ENCODE data around the gene KIF16B. TPM values are rescaled to one million over a fixed set of nuclear protein-coding genes. Genes with fewer than 3 reads are reported as not detected.

Gene KIF16B
- total and polyA plus RNA-seq, 2 of the 8 experiments (the other 6 are each of a cell fraction or from before 2014, with no cell fraction given) = 3.0 to 9.2 TPM

- CTCF ChIA-PET (ENCODE audit: partially characterized antibody) = interaction anchor here (1.3 to 1.6 kb wide), 2 partner anchors 10 to 18 kb away, joined by 4 to 6 read pairs; no protein-coding TSS in a partner anchor
- TF ChIP-seq FOSL1 (IDR thresholded peaks at IDR 0.05; ENCODE audit: insufficient read depth, low read depth, low read length) = no peak
- TF ChIP-seq POU5F1 (IDR thresholded peaks at IDR 0.05; ENCODE audit: low read depth, low read length) = no peak
- no peak for TF ChIP-seq RXRA (IDR thresholded peaks at IDR 0.05; ENCODE audit: insufficient read depth, low read depth, low read length)
- TF ChIP-seq MAX (IDR thresholded peaks at IDR 0.05) = no peak
- no peak for TF ChIP-seq E2F6 (IDR thresholded peaks at IDR 0.05)
- TF ChIP-seq NANOG (IDR thresholded peaks at IDR 0.05; ENCODE audit: insufficient read depth, low read depth, low read length, poor library complexity, severe bottlenecking) = no peak
- TF ChIP-seq SRF (IDR thresholded peaks at IDR 0.05; ENCODE audit: low read depth, low read length) = no peak
- TF ChIP-seq KDM1A (IDR thresholded peaks at IDR 0.05; ENCODE audit: borderline replicate concordance, low read length) = no peak
- no peak for TF ChIP-seq BCL11A (IDR thresholded peaks at IDR 0.05; ENCODE audit: low read depth in 2 of 2, low read length in 2 of 2)
- no peak for TF ChIP-seq RNF2 (IDR thresholded peaks at IDR 0.05; ENCODE audit: borderline replicate concordance, low read depth, low read length, missing control alignments, poor library complexity, severe bottlenecking)
- TF ChIP-seq TAF1 (IDR thresholded peaks at IDR 0.05; ENCODE audit: low read depth, low read length) = no peak
- no peak for TF ChIP-seq CHD1 (IDR thresholded peaks at IDR 0.05; ENCODE audit: low read depth, low read length)
- TF ChIP-seq KDM5A (IDR thresholded peaks at IDR 0.05; ENCODE audit: low read length) = no peak
These were observed 276.3 kb downstream of the KIF16B start for GRCh38 chr20:16296931-16297330.

More at GRCh38 chr20:16296931-16297330, 276.3 kb downstream of the KIF16B start:
- Histone ChIP-seq H3K4ac (replicated peaks; ENCODE audit: insufficient read length, low read depth, low read length) (no peak overlapping the region), H3K27ac (ENCODE audit: low read depth, low read length) (no peak overlapping the region), H3K23ac (ENCODE audit: insufficient read length) (no peak overlapping the region), H3K4me2 (ENCODE audit: insufficient read depth in 1 of 2, low read depth in 2 of 2, low read length in 2 of 2) (no peak overlapping the region), H3K4me3 (ENCODE audit: extremely low read depth in 1 of 4, insufficient read depth in 2 of 4, low read depth in 3 of 4, low read length in 4 of 4) (no peak overlapping the region), H3K79me2 (ENCODE audit: control insufficient read depth in 1 of 2, insufficient read depth in 2 of 2, low read length in 2 of 2) (no peaks in the 10 kb centered on the region), H3K9ac (replicated peaks in 1 of 4; ENCODE audit: extremely low read depth in 1 of 4, low read depth in 3 of 4, low read length in 3 of 4) (no peak overlapping the region), H3K14ac (ENCODE audit: insufficient read length) (no peak overlapping the region), H2BK120ac (replicated peaks; ENCODE audit: low read depth, low read length) (no peak overlapping the region), H4K5ac (ENCODE audit: insufficient read length, low read depth, low read length) (no peak overlapping the region), H3K56ac (replicated peaks; ENCODE audit: insufficient read length, low read depth, low read length) (no peak overlapping the region), H4K8ac (ENCODE audit: extremely low read depth, insufficient read depth, low read length) (no peak overlapping the region), H3K36me3 (ENCODE audit: control insufficient read depth in 2 of 4, insufficient read depth in 4 of 4, low read length in 3 of 4) (no peaks in the 10 kb centered on the region), H3K4me1 (replicated peaks in 1 of 4; ENCODE audit: control insufficient read depth in 3 of 4, insufficient read depth in 4 of 4, low read length in 3 of 4) (no peaks in the 10 kb centered on the region; a peak in 1 of 7 replicates), H3K27me3 (replicated peaks in 1 of 4; ENCODE audit: control insufficient read depth in 3 of 4, extremely low read depth in 1 of 4, insufficient read depth in 3 of 4, low read length in 3 of 4) (no peaks in the 10 kb centered on the region), H2BK15ac (ENCODE audit: low read length) (no peak overlapping the region), H2BK5ac (ENCODE audit: low read depth, low read length) (no peak overlapping the region), H3K9me3 (ENCODE audit: insufficient read depth in 2 of 2, low read depth in 1 of 2, low read length in 1 of 2) (no peaks in the 10 kb centered on the region), H3K79me1 (ENCODE audit: low read depth, low read length) (no peaks in the 10 kb centered on the region), H2BK12ac (ENCODE audit: low read depth, low read length) (no peak overlapping the region), H4K91ac (replicated peaks; ENCODE audit: insufficient read length, low read length) (no peak overlapping the region), H3K18ac (ENCODE audit: extremely low read depth, low read length) (no peak overlapping the region), H3K23me2 (ENCODE audit: low read depth, low read length) (no peaks in the 10 kb centered on the region), H4K20me1 (replicated peaks in 1 of 2; ENCODE audit: control insufficient read depth in 1 of 2, insufficient read depth in 2 of 2, low read length in 2 of 2) (no peaks in the 10 kb centered on the region), H2AFZ (ENCODE audit: low read length) (no peak overlapping the region), H2BK20ac (ENCODE audit: low read length) (no peak overlapping the region), H2AK5ac (ENCODE audit: low read depth, low read length) (no peak overlapping the region)
- 79% methylated on average over 3 of the region's 3 CpGs; no CpG with 5 or more reads in 1 of the 2 experiments for WGBS, 2 experiments (ENCODE audit: extremely low coverage in 1 of 2, insufficient coverage in 1 of 2, insufficient read length in 1 of 2, insufficient replicate concordance in 2 of 2, low coverage in 1 of 2, low lambda C conversion rate in 2 of 2, missing lambda C conversion rate in 1 of 2)
- DNase-seq (ENCODE audit: low read depth in 1 of 2, low spot score in 2 of 2) (no peak), FAIRE-seq (no peak)
- POLR2A ChIA-PET (ENCODE audit: partially characterized antibody) = no interaction called here

All from H1 (cell line).